Endometrial microvascular endothelial cells (primary cell): ENCODE results near the gene UTRN. TPM values are rescaled to one million over a fixed set of nuclear protein-coding genes. Genes with fewer than 3 reads are reported as not detected.

Experiments used
- in situ Hi-C: cut with HindIII; loops from 2 replicates; pipeline ENCODE4 v1.10.0; 2017; ENCODE audit warnings: low sequenced_read_pairs, low pct_unique_long_range_greater_than_20kb; ENCODE audit errors: inconsistent ontology term
- total RNA-seq: library from RNA; depleted of rRNA; stranded (reverse); fragments of >200 nt; gene quantifications from one replicate; pipeline ENCODE4 v1.2.3, GENCODE V29; 2015; ENCODE audit errors: inconsistent ontology term

The UTRN gene
- 116 TPM for total RNA-seq

DNA sequence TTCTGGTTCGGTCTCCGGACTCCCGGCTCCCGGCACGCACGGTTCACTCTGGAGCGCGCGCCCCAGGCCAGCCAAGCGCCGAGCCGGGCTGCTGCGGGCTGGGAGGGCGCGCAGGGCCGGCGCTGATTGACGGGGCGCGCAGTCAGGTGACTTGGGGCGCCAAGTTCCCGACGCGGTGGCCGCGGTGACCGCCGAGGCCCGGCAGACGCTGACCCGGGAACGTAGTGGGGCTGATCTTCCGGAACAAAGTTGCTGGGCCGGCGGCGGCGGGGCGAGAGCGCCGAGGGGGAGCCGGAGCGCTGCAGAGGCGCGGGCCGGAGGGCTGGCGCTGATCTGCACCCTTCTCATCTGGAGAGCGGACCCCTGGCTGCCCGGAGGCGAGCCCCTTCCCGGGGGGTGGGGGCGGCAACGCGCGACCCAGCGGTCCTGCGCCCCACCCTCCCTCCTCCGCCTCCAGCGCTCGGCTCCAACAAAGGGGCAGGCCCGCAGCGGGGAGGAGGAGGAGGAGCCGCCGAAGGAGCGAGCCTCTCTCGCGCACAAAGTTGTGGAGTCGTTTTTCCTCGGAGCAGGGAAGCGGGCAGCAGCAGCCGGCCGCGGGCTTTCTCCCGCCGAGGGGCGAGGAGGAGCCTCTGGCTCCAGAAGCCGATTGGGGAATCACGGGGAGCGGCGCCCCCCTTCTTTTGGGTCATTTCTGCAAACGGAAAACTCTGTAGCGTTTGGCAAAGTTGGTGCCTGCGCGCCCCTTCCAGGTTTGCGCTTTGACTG lies at the start of gene UTRN:
TSS of gene UTRN (plus strand) at position 553 of the 765 bp plus-strand sequence. CDS start 6,494 bp downstream, outside the sequence.
- in situ Hi-C loops = no loop called here

DNA sequence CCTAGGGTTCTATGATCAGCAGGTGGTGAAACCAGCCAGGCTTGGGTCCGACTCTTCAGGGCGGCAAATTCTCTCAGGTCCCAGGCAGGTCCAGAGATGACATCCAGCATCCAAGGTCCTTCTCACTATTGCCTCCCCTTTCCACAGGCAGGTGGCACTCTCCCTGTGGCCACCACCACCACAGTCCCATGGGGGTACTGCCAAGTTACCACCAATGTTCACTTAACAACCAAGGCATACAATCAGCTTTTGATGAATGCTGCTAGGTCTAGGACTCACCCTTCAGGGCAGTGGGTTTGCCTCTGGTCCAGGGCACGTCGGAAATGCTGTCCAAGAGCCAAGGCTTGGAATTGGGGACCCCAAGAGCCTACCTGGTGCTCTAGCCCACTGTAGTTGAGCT lies 40.4 kb upstream of the UTRN start:
- in situ Hi-C loops = no loop called here

DNA sequence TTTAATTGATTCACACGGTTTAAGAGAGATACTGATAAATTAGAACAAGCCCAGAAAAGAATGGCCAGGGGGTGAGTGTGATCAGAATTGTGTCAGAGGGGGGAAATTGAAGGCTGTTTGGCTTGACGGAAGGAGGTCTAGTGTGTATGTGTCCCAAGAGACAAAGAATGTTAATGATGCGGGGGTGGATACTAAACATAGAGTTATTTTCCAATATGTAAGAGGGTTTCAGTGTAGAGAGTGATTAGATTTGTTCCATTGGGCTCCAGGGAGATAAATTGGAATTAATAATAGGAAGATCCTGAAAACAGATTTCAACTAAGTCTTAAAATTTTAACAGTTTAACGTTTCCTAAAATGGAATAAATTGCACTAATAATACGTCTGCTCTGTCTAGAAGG lies 38.1 kb upstream of the UTRN start:
- in situ Hi-C loops = no loop called here

DNA sequence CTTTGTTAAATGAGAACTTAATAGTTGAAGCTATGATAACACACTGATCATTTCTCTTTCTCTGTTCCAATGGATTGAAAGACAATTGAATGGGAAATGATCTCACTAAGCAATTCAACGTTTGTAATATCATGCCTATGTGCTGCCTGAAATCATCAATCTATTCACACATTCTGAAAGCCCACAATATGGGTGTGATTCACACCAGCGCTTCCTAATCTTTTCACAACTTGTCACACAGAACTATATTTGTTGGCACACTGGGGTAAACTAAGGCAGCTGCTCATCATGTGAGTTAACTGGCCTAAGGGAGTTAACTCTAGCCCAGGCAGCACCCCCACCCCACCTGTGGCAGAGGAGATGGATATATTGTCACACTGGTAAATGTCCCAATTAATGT lies 37.1 kb upstream of the UTRN start:
- in situ Hi-C loops = no loop called here

DNA sequence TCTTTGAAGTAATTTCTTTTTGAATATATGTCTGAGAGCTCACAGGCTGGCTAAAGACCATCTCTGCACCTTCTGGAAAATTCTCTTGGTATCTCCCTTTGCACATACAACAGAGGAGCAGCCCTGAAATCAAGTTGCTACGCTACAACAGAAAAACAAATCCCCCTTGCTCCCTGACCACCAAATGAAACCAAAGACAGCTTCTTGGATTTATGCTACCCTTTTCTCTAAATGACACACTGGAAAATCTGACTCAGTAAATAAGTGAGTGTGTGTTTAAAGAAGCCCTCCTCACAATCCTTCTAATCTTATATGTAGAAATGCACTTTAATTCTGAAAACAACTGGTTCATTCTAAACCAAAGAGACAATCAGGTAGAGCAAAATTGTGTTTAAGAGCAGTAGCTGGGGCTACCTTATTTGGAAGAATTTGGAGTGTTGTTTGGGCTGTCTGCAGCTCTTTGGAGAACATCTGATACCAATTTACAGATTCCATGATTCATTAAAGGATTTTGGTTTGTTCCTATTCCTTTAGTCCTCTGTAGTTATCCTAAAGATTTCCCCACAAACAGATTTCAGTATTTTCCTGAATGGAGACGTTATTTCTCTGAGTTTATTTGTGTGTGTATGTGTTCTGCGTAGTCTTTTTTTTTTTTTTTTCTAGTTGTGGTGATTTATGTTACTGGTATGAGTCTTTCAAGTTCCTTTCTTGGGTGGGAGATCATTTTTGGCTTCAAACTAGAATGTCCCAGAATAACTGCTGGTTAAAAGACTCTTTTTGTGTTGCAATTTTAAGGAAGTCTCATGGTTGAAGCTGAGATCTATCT lies 36.4 kb upstream of the UTRN start:
- in situ Hi-C loops = no loop called here

DNA sequence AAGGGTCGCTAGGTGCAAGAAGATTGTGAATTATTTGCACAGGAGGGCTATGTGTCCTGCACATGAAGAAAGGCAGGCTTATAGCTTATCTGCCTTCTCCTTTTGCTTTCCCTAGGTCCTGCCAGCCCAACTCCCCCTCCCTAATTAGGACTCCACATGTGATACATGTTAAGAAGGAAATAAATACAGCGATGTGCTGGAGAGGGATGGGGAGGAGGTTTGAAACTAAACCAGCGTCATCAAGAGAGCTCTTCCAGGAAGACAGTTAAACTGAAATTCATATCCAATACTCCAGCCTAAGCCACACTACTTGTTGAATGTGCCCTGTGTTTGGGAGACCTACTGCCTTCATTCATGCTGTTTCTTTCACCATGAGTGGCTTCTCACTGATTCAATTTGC lies 34.9 kb upstream of the UTRN start:
- in situ Hi-C loops = no loop called here

DNA sequence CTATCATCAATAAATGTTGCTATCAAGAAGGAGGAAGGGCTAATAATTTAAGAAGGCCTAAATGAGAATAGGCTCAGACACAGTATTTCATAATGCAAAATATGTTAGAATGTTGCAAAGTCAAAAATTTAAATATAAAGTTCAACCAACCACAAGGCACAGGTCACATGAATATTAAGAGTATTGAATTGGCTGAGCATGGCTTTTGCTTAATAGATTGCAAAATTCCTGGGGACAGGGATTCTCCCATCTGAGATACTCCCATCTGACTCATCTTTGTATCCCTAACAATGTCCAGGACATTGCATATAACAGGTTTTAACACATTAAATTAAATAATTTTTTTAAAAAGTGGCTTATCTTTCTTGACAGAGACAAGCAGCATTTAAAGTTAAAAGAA lies 32.9 kb upstream of the UTRN start:
- in situ Hi-C loops = no loop called here

DNA sequence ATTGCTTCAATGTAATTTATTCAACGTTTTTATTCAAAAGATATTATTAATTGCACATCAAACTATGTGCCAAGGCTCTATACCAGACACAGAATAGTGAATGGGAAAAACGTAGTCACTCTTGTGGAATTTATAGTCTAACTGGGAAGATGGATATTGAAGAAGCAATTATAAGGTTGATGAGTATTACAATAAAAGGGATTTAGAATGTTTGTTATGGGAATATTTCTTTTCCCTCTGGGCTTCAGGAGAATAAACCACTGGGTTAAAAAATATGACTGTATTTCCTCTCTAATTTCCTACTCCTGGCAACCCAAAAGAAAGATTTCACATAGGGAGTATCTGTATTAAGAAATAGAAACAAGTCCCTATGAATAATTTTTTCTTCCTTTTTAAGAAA lies 25.1 kb upstream of the UTRN start:
- in situ Hi-C loops = no loop called here

DNA sequence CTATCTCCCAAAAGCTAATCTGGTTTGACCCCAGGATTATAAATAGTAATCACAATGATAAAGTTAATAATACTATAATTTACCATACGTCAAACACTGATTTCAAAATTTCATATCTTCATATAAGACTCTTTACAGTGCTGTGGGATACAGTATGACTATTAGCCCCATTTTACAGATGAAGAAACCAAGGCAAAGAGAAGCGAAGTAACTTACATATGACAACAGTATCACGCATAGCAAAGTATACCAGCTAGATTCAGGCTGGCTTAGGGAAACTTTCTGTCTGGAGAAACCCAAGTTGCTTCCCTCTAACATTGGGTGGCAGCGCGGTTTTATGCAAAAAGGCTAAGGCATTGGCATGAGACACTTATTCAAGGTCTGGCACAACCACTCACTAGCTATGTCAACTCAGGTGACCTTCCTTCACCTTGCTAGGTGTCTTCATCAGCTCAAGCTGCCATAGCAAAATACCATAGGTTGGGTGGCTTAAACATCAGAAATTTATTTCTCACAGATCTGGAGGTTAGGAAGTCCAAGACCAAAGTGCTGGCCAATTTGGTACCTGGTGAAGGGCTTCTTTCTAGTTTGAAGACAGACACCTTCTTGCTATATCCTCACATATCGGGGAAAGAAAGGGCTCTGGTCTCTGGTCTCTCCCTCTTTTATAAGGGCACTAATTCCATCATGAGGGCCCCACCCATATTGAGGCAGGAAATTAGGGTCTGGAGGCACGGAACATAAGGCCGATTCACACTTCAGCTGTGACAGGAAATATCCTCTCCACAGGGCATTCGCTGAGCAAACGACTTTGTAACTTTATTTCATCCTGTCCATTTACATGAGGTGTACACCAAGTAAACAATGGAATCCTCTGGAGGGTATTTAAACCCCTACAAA lies 22.4 kb upstream of the UTRN start:
- in situ Hi-C loops = no loop called here

DNA sequence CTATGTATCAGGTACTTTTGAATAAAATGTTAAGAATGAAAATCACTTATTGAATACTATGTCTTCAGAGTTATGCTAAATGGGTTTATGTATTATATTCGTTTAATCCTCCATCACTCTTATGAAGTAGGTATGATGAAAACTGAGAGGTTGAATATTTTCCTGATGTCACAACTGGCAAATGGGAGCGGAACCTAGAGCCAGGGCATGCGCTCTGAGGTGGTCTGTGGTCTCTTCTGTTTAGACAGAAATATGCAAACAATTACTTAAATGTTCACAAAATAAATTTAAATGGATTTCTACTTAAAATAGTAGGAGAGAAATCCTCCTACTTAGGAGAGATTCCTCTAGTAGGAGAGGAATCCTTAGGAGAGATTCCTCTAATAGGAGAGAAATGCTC lies 21.3 kb upstream of the UTRN start:
- in situ Hi-C loops = no loop called here

DNA sequence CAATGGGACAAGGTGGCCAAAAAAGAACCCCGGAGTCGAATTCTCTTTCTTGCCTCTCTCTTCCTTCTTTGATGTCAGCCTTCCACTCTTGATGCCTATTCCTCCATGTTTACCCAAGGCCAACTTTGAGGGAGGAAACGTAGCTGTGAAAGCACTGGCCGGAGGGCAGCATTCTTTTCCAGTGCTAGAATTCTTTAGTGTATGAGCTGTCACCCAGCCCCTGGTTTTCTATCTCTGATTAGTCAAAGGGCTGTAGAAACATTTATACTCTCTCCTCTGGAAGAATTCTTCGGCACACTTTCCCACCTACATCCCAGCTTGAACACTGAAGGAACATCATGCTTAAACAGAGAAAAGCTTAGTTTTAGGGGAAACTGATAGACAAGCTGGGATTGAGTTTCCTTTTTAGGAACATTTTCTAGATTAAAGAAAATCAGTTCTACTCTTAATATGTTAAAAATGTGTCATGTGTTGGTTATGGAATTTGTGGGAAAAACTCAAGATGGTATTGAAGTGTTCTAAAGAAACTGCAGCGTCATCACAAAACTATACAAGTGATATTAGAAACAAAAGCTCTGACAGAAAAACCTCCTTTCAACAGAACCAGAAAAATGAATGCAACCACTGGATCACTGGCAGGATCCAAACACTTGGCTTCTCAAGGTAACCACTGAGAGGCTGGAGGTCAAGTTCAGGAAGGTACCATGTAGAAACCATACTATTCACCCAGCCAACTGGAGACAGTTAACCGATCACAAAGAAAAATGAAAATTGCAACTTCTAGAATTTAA lies 20.7 kb upstream of the UTRN start:
- in situ Hi-C loops = no loop called here

DNA sequence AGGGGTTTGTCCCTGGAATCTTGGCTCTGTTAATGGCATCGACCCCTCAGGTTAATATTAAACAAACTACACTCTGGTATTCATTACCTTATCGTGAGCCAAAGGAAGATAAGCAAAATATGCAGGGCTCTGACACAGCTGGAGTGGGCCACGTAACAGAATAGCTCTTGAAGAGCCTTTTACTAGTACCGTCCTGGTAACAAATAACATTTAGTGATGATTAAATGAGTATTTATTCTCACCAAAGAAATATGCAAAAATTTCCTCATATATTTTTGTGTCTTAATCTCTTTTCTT lies 20.1 kb upstream of the UTRN start:
- in situ Hi-C loops = no loop called here

DNA sequence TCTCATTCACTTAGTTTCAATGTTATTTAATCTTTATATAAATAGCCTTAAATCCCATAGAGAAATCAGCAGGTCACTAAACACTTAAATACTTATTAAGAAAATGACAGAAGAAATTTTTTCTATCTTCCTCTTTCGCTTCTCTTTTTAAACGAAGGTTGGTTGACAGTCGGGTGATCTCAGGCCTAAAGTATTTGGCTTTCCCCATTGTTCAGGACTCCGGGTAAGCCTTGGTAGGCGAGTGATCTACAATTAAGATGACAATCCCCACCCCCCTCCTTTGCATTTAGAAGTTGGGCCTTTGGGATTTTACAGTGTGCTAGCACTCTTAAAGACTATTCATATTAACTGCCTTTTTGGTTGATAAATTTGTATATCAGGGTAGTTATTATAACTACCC lies 19.7 kb upstream of the UTRN start:
- in situ Hi-C loops = no loop called here

DNA sequence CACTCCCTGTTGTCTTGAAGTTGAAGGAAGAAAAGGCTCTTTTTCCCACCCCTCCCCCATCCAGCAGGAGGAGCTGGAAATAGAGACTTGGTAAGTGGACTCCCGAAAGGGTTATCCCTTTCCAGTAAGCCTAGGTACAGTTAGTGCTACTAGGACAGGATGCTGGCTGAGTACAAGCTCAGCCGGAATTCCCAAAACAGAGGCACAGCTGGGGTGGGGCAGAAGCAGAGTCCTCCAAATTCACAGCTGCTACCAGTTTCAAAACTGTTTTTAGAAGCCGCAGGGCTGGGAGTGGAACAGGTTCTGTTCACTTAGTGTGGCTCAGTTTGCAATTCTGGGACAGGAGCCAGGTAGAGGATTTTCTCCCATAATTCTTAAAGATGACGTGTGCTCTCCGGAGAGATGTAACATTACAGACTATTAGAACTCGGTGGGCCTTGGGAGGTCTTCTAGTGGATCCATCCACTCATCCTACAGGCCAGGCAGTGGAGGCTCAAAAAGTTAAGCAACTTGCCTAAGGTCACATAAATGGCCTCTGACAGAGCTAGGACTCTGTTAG lies 19.0 kb upstream of the UTRN start:
- in situ Hi-C loops = no loop called here

DNA sequence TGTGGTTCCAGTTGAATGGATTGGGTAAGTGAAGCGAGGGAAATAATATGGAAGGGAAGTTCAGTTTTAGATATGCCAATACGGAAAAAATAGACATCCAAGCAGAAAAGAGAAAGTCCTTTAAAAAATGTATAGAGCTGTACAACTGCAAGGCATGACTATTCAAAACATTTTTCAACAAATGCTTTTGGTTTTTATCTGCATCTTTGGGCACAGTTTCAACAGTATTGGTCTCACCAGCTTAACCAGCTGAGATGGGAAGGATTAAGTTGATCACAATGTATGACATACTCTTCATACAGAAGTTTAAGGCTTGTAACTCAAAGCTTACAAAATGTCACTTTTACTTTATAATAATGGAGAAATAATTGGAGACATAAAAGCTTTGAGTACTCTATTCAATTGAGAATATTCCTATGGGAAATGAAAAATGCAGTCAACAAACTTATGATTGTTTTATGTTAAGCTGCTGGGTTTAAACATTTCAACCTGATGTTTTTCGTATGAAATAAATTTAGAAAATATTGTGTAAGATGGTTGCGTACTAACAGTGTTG lies 16.3 kb upstream of the UTRN start:
- in situ Hi-C loops = no loop called here

DNA sequence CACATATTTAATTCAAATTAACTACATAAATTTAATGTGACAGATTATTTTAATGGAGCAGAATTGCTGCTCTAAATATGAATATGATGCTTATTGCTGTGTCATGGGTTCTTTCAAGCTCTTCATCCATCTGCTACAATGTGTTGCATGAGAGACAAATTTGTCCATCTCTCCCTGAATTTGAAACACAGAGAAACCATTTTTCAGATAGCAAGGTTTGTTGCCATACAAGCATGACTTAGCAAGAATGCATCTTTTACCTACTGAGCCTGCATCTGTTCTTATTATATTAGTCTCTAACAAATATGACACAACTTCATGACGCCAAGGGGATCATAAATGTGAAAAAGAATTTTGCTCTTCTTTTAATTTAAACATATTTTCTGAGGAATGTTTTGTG lies 8.0 kb upstream of the UTRN start:
- in situ Hi-C loops = no loop called here

DNA sequence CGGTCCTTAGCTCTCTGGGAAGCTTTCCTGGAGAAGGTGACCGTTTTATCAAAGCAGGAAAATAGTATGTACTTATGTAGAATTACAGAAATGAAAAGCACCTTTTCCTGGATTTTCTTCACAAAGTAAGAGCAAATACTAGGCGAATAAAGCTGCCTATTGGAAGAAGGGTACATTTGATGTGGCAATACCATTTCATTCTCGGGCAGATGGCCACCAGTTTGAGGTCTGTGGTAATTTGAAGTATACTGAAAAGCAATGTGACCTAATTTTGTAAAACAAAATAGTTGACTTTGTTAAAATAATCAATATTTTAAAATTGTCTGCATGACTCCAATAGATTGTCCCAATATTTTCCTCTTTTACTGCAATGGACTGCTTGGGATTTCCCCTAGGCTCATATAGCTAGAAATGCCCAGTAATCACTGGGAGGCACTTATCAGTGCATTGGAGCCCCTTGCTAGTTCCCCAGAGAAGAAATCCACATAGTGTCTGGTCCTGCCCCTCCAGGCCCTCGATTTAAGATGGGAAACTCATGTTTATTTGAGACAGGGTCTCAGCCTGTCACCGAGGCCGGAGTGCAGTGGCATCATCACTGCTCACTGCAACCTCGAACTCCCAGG lies 7.4 kb upstream of the UTRN start:
- in situ Hi-C loops = no loop called here
